IMR-90 (cell line): ENCODE results near the gene EXOG. TPM values are rescaled to one million over a fixed set of nuclear protein-coding genes. Genes with fewer than 3 reads are reported as not detected.

Source experiments
- ATAC-seq: fragments of 200-7000 bp; cut with Tn5 transposase; 2 replicates; pipeline ENCODE4 v1.9.1; 2020; ENCODE audit warnings: low read depth, mild to moderate bottlenecking, moderate library complexity
- BruUV-seq: library from RNA; stranded (reverse); fragments of 400-500 nt; replicated peaks from 2 replicates; lab custom pipeline; 2021; lab: Mats Ljungman, UMichigan
- CTCF ChIA-PET: fragments of 300-600 bp; formaldehyde crosslinking; extraction: SDS; loops from one replicate; lab custom pipeline; 2021; ENCODE audit warnings: antibody characterized with exemption; lab: Yijun Ruan, JAX
- POLR2A ChIA-PET: fragments of 300-600 bp; sonication (Branson Sonifier 250); formaldehyde crosslinking; loops from one replicate; lab custom pipeline; 2022; ENCODE audit warnings: antibody characterized with exemption; ENCODE audit not compliant: unreplicated experiment; lab: Charles Lee
- DNase-seq: peaks from one replicate; pipeline ENCODE4 v3.0.0; 2013
- H2AFZ ChIP-seq: replicated peaks from 2 replicates; pipeline ENCODE3; 2013; ENCODE audit warnings: low read length, mild to moderate bottlenecking; ENCODE audit not compliant: poor library complexity
- H2AK5ac ChIP-seq: 2 replicates; pipeline ENCODE4 v1.6.1; 2013; ENCODE audit warnings: low read depth, low read length, inconsistent platforms
- H2AK9ac ChIP-seq: replicated peaks from 2 replicates; pipeline ENCODE3; 2013; ENCODE audit warnings: mild to moderate bottlenecking, low read depth, low read length, moderate library complexity; ENCODE audit not compliant: poor library complexity
- H2BK120ac ChIP-seq: 2 replicates; pipeline ENCODE4 v1.6.1; 2013; ENCODE audit warnings: low read depth, low read length, inconsistent platforms
- H2BK15ac ChIP-seq: 3 replicates; pipeline ENCODE4 v1.6.1; 2013; ENCODE audit warnings: low read depth, low read length, inconsistent platforms
- H2BK20ac ChIP-seq: 2 replicates; pipeline ENCODE4 v1.6.1; 2013; ENCODE audit warnings: low read depth, mild to moderate bottlenecking, inconsistent platforms, low read length, moderate library complexity
- H2BK5ac ChIP-seq: 2 replicates; pipeline ENCODE4 v1.6.1; 2013; ENCODE audit warnings: mild to moderate bottlenecking, low read depth, low read length, inconsistent platforms; ENCODE audit not compliant: poor library complexity, severe bottlenecking
- H3K14ac ChIP-seq: replicated peaks from 2 replicates; pipeline ENCODE4 v1.6.1; 2013; ENCODE audit warnings: low read depth, low read length, inconsistent platforms
- H3K18ac ChIP-seq: 2 replicates; pipeline ENCODE4 v1.6.1; 2013; ENCODE audit warnings: low read depth, low read length, control low read depth
- H3K23ac ChIP-seq: 2 replicates; pipeline ENCODE4 v1.6.1; 2013; ENCODE audit warnings: low read depth, low read length, inconsistent platforms
- H3K27ac ChIP-seq: 2 replicates; pipeline ENCODE4 v1.5.1; 2013; ENCODE audit warnings: mild to moderate bottlenecking, control low read depth, low read length; ENCODE audit not compliant: insufficient read depth
- H3K27me3 ChIP-seq: 2 replicates; pipeline ENCODE4 v1.6.1; 2013; ENCODE audit warnings: low read length; ENCODE audit not compliant: control insufficient read depth, insufficient read depth
- H3K36me3 ChIP-seq: 2 replicates; pipeline ENCODE4 v1.6.1; 2013; ENCODE audit warnings: low read length, mixed read lengths; ENCODE audit not compliant: control insufficient read depth, insufficient read depth
- H3K4ac ChIP-seq: 2 replicates; pipeline ENCODE4 v1.6.1; 2013; ENCODE audit warnings: low read depth, low read length, inconsistent platforms
- H3K4me1 ChIP-seq: 2 replicates; pipeline ENCODE4 v1.6.1; 2013; ENCODE audit warnings: low read length, mixed read lengths; ENCODE audit not compliant: control insufficient read depth, insufficient read depth
- H3K4me2 ChIP-seq: 2 replicates; pipeline ENCODE4 v1.6.1; 2013; ENCODE audit warnings: low read depth, mild to moderate bottlenecking, control low read depth, low read length, moderate library complexity
- H3K4me3 ChIP-seq: 2 replicates; pipeline ENCODE4 v1.5.1; 2013; ENCODE audit warnings: low read depth, mild to moderate bottlenecking, control low read depth, low read length, moderate library complexity; ENCODE audit not compliant: insufficient read depth
- H3K56ac ChIP-seq: 2 replicates; pipeline ENCODE4 v1.6.1; 2013; ENCODE audit warnings: low read length, inconsistent platforms; ENCODE audit not compliant: insufficient read depth; ENCODE audit errors: extremely low read depth
- H3K79me1 ChIP-seq, 2 experiments: 2 replicates each; pipeline ENCODE4 v1.6.1; 2013; ENCODE audit warnings: low read length in 2 of 2, inconsistent platforms in 1 of 2, low read depth in 1 of 2
- H3K9ac ChIP-seq: 2 replicates; pipeline ENCODE4 v1.6.1; 2013; ENCODE audit warnings: low read depth, low read length, control low read depth
- H3K9me1 ChIP-seq: 2 replicates; pipeline ENCODE4 v1.6.1; 2013; ENCODE audit warnings: low read length, inconsistent platforms; ENCODE audit not compliant: insufficient read depth
- H3K9me3 ChIP-seq: 2 replicates; pipeline ENCODE4 v1.6.1; 2013; ENCODE audit warnings: low read length; ENCODE audit not compliant: control insufficient read depth, insufficient read depth
- H4K20me1 ChIP-seq: 2 replicates; pipeline ENCODE4 v1.6.1; 2013; ENCODE audit warnings: low read length, inconsistent platforms; ENCODE audit not compliant: insufficient read depth
- H4K5ac ChIP-seq: 2 replicates; pipeline ENCODE4 v1.6.1; 2013; ENCODE audit warnings: mild to moderate bottlenecking, low read depth, low read length, control low read depth
- H4K8ac ChIP-seq, 2 experiments: 2 replicates each; pipeline ENCODE4 v1.6.1; 2013; ENCODE audit warnings: low read depth in 2 of 2, low read length in 2 of 2, control low read depth in 1 of 2, inconsistent platforms in 1 of 2
- H4K91ac ChIP-seq: 2 replicates; pipeline ENCODE4 v1.6.1; 2013; ENCODE audit warnings: low read depth, low read length, inconsistent platforms; ENCODE audit not compliant: insufficient read depth
- BHLHE40 ChIP-seq: fragments of 150-350 bp; IDR thresholded peaks from 2 replicates; pipeline ENCODE4 v1.6.1; 2016; ENCODE audit warnings: mild to moderate bottlenecking, low read depth, low read length
- CHD1 ChIP-seq: IDR thresholded peaks from 2 replicates; pipeline ENCODE4 v1.6.1; 2012; ENCODE audit warnings: low read depth, low read length, improper control_type of control experiment
- CTCF ChIP-seq: conservative IDR thresholded peaks from 2 replicates; pipeline ENCODE4 v1.5.1; 2012; ENCODE audit warnings: mild to moderate bottlenecking, low read depth, low read length, improper control_type of control experiment
- ELK1 ChIP-seq: fragments of 150-350 bp; IDR thresholded peaks from 2 replicates; pipeline ENCODE4 v1.6.1; 2016; ENCODE audit warnings: low read depth, mild to moderate bottlenecking, low read length, moderate library complexity, borderline replicate concordance
- FOS ChIP-seq: fragments of 150-350 bp; IDR thresholded peaks from 2 replicates; pipeline ENCODE4 v1.6.1; 2016; ENCODE audit warnings: low read depth, low read length
- MAFK ChIP-seq: IDR thresholded peaks from 2 replicates; pipeline ENCODE4 v1.6.1; 2012; ENCODE audit warnings: low read depth, low read length, improper control_type of control experiment
- MAZ ChIP-seq: IDR thresholded peaks from 2 replicates; pipeline ENCODE4 v1.6.1; 2012; ENCODE audit warnings: low read depth, mild to moderate bottlenecking, low read length, improper control_type of control experiment, moderate library complexity, borderline replicate concordance
- NFE2L2 ChIP-seq: fragments of 150-350 bp; IDR thresholded peaks from 2 replicates; pipeline ENCODE4 v1.6.1; 2016; ENCODE audit warnings: low read depth, mild to moderate bottlenecking, low read length
- POLR2A ChIP-seq: IDR thresholded peaks from 2 replicates; pipeline ENCODE4 v1.6.1; 2012; ENCODE audit warnings: mild to moderate bottlenecking, low read depth, low read length
- RCOR1 ChIP-seq: IDR thresholded peaks from 2 replicates; pipeline ENCODE4 v1.6.1; 2012; ENCODE audit warnings: mild to moderate bottlenecking, low read length, improper control_type of control experiment; ENCODE audit not compliant: insufficient replicate concordance
- RFX5 ChIP-seq: IDR thresholded peaks from 2 replicates; pipeline ENCODE4 v1.8.0; 2012; ENCODE audit warnings: low read depth, mild to moderate bottlenecking, low read length, moderate library complexity
- SMC3 ChIP-seq: fragments of 150-350 bp; IDR thresholded peaks from 2 replicates; pipeline ENCODE4 v1.6.1; 2016; ENCODE audit warnings: low read depth, mild to moderate bottlenecking, antibody characterized with exemption, low read length, moderate library complexity
- USF2 ChIP-seq: fragments of 150-350 bp; IDR thresholded peaks from 2 replicates; pipeline ENCODE4 v1.6.1; 2017; ENCODE audit warnings: mild to moderate bottlenecking, antibody characterized with exemption, low read length, low read depth
- WGBS, 2 experiments: methylation state at CpG; one replicate each; pipeline versions ENCODE4 v1.1.5 to v1.1.7; 2013; ENCODE audit warnings: missing lambda C conversion rate in 2 of 2; ENCODE audit not compliant: insufficient read length in 1 of 2; ENCODE audit errors: extremely low coverage in 2 of 2; 5-methylcytosine and 5-hydroxymethylcytosine counted together
- dilution Hi-C: fragments of 300-500 bp; cut with HindIII; formaldehyde crosslinking; loops from one replicate; pipeline ENCODE4 v1.14.3; 2018; ENCODE audit warnings: low sequenced_read_pairs; ENCODE audit not compliant: unreplicated experiment
- in situ Hi-C: fragments of 300-500 bp; cut with MboI; formaldehyde crosslinking; loops from 3 replicates; pipeline ENCODE4 v1.14.3; 2019; ENCODE audit warnings: low sequenced_read_pairs, inconsistent platforms, mixed read lengths
- intact Hi-C: fragments of 100-400 bp; cut with micrococcal nuclease; formaldehyde crosslinking; loops from 2 replicates; pipeline ENCODE4 v1.10.0; 2022
- polyA plus RNA-seq, 3 experiments: library from polyadenylated mRNA; depleted of rRNA; stranded (reverse); fragments of >200 nt; gene quantifications; 2 replicates each; pipeline ENCODE4 v1.2.3, GENCODE V29; 2012; ENCODE audit warnings: low replicate concordance in 1 of 3
- total RNA-seq: library from RNA; depleted of rRNA; stranded (reverse); fragments of >200 nt; gene quantifications from 2 replicates; pipeline ENCODE4 v1.2.3, GENCODE V29; 2012

The EXOG gene
- total and polyA plus RNA-seq, 2 of the 4 experiments (the other 2 are of a cell fraction), result 10.2 to 15.0 TPM

- no peak for TF ChIP-seq MAFK
- TF ChIP-seq BHLHE40, result no peak
Observed at GRCh38 chr3:38500688-38501417, 4.7 kb downstream of the EXOG start (continued).

- intact Hi-C loops (no loop called here), in situ Hi-C loops (no loop called here), dilution Hi-C loops (no loop called here)
- Histone ChIP-seq H3K4me3 (no peak overlapping the region), H3K4me1 (no peaks in the 10 kb centered on the region), H4K91ac (no peak overlapping the region), H2AK5ac (no peak overlapping the region), H3K36me3 (peaks cover 16% of the 10 kb centered on the region), H3K4me2 (no peak overlapping the region), H3K9ac (no peak overlapping the region), H3K4ac (no peak overlapping the region), H4K5ac (no peak overlapping the region), H3K27me3 (no peaks in the 10 kb centered on the region), H3K18ac (no peak overlapping the region), H3K23ac (no peak overlapping the region), H2BK15ac (no peak overlapping the region), H3K14ac (no peak overlapping the region), H3K56ac (no peak overlapping the region), H4K20me1 (no peaks in the 10 kb centered on the region), H4K8ac (no peak overlapping the region), H3K79me1 (no peaks in the 10 kb centered on the region), H3K9me3 (no peaks in the 10 kb centered on the region), H3K9me1 (no peaks in the 10 kb centered on the region), H2BK120ac (no peak overlapping the region), H2BK5ac (no peak overlapping the region), H2AFZ (no peak overlapping the region), H3K27ac (no peak overlapping the region), H2AK9ac (no peak overlapping the region), H2BK20ac (no peak overlapping the region)
- WGBS, 2 experiments, result 100% methylated on average over 1 of the region's 2 CpGs; no CpG with 5 or more reads in 1 of the 2 experiments
- no peak for DNase-seq
- no peak for ATAC-seq
- ChIA-PET CTCF (interaction anchor here (2.0 kb wide), 1 partner anchor 14 kb away, joined by 8 read pairs; no protein-coding TSS in a partner anchor), POLR2A (no interaction called here)
- BruUV-seq, result no TSS peak
- TF ChIP-seq USF2 (no peak), CHD1 (no peak), RCOR1 (no peak), SMC3 (no peak), NFE2L2 (no peak), POLR2A (no peak), ELK1 (no peak), FOS (no peak), CTCF (no peak), MAZ (no peak), RFX5 (no peak), BHLHE40 (no peak)
Observed at GRCh38 chr3:38507120-38507519, 11.0 kb downstream of the EXOG start.
